NCI-H1694 (cell line): Measurements from ENCODE around the gene TPK1.
"Not testable (repeated sequence)": the region's sequence is repeated elsewhere in the genome, so short reads cannot be mapped to it uniquely, and the experiment has no call there.

Source experiments
- DNase-seq: peaks from one replicate; lab custom pipeline; 2025; lab: John Stamatoyannopoulos, UW

The TPK1 gene

GRCh38 chr7:144777005-144777839, 58.6 kb downstream of the TPK1 start:
- no peak for DNase-seq

GRCh38 chr7:144776447-144776846, 59.4 kb downstream of the TPK1 start:
- DNase-seq: no peak

DNA sequence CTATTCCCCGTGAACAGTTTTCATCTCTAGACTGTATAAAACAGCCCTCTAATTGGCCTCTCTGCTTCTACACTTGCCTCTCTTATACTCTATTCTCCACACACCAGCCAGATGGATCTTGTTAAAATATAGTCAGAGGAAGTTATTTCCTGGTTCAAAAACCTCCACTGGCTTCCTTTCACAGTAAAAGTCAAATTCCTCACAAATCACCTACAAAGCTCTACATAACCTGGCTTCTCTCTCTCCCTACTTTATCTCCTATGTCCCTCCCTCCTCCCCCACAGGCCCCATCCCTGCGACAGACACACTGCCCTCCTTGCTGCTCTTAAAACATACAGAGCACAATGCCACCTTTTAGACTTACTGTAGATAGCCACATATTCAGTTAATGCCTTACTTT, 60.1 kb downstream of the TPK1 start:
- no peak for DNase-seq

- no peak for DNase-seq
These were observed 63.9 kb downstream of the TPK1 start for GRCh38 chr7:144771927-144772326.

DNA sequence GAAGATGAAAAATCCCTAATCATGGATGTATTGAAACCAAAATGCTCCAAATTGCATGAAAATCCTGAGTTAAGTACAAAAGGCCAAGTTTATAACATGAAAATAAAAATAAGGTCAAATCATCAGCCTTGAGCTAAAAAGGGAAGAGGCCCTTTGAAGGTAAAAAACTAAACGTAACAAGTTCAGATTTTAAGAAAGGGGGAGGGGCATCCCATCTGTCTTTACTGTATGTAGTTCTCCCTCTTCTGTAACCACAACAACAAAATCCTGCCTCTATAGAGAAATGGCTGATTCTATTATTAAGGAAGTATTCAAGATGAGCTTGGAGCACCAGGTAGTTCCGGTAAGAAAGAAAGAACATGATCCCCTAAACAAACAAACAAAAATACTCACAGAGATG, 64.7 kb downstream of the TPK1 start:
- DNase-seq: no peak

GRCh38 chr7:144769352-144769751, 66.5 kb downstream of the TPK1 start:
- DNase-seq: no peak

- DNase-seq: no peak
These were observed 67.2 kb downstream of the TPK1 start for GRCh38 chr7:144768633-144769032.

DNA sequence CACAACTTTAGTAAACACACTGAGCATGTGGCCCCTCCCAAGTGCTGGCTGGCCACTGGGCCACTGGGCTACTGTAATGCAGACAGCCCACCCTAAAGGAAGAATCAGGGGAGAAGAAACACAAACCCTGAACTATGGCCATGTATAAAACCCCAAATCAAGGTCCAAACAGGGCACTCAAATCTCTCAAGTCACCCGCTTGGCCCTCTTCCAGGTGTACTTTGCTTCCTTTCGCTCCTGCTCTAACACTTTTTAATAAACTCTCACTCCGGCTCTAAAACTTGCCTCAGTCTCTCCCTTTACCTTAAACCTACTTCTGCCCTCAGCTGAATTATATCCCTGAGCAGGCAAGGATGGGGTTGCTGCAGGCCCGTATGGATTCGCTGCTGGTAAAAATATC, 72.6 kb downstream of the TPK1 start:
- no peak for DNase-seq

DNA sequence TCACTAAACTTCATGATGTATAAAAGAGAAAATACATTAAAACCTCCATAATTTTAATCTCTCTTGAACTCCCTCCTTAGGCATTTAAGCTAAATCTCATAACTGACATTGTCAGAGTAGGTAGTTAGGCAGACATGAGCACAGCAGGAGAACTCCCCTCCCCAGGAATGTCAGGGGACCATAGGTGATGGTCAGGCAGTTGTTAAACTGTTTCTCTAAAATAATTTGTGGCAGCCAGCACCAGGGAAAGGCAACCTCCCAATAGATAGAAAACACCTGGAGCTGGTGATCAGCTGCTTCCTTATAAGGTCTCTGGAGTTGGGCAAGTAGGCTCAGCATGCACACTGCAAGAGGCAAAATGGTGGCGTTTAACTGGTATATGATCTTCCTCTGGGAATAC, 73.0 kb downstream of the TPK1 start:
- DNase-seq: no peak

DNA sequence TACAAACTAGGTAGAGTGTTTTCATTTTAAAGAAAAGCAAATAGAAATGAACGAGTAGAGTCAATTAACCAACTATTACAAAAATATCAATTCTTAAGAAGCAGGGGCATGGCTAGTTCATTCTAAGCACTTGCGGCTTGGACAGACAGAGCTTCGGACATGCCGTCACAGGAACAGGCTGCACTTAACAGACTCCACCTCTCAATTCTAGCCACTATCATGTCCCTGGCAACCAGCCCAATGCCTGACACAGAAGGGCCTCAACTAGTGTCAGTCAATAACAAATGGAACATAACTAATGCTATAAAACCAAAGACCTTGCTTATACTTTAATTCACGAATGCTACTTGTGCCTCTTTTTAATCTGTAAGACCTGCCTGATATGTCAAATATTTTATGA, 74.4 kb downstream of the TPK1 start:
- DNase-seq: no peak

GRCh38 chr7:144759653-144760052, 76.2 kb downstream of the TPK1 start:
- DNase-seq: no peak

DNA sequence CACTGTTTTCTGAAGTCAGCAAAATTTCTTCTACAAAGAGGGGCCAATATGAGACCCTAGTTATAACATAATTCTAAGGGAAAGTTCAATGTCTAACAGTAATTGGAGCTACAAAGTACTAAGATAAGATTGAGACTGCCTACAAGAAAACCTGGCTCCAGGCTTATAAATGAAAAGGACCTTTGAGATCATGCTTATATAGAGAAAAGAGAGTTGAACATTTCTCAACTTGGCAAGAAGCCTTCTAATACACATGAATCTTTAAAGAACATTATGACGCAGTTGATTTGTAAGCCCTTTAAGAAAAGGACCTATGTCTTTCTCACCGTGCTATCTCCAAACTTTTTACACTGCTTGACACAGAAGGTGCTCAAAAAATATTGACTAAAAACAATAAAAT, 87.9 kb downstream of the TPK1 start:
- no peak for DNase-seq

GRCh38 chr7:144738708-144739314, 97.0 kb downstream of the TPK1 start:
- peak; percentile 15 for DNase-seq

DNA sequence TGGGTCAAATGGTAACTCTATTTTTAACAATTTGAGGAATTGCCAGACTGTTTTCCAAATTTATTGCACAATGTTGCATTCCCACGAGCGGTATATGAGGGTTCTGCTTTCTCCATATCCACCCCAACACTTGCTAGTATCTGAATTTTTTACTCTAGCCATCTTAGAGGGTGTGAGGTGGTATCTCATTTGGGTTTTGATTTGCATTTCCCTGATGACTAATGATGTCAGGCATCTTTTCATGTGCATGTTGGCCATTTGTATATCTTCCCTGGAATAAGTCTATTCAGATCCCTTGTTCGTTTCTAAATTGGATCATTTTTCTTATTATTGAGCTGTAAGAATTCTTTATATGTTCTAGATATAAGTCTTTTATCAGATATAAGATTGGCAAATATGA, 97.7 kb downstream of the TPK1 start:
- no peak for DNase-seq

DNA sequence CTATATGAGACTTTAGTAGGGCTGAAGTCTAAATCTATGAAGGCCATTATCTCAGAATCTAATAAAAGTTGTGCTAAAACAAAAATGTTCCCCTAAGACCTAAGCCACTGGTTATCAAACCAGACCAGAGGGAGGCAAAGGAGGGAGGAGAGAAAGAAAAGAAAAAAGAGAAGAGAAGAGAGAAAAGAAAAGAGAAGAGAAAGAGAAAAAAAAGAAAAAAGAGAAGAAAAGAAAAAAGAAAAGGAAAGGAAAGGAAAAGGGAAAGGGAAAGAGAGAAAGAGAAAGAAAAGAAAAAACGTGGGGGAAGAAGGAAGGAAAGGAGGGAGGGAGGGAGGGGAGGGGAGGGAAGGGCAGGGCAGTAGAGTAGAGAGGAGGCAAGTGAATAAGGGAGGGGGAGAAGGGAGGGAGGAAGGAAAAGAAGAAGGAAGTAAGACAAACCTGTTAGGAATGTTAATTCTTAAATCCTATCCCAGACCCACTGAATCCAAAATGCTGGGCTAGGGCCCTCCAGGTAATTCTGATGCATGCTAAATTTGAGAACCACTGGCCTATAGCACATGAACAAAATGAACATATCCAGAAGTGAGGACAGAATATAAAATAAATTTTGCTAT, 98.9 kb downstream of the TPK1 start:
- DNase-seq: no peak

DNA sequence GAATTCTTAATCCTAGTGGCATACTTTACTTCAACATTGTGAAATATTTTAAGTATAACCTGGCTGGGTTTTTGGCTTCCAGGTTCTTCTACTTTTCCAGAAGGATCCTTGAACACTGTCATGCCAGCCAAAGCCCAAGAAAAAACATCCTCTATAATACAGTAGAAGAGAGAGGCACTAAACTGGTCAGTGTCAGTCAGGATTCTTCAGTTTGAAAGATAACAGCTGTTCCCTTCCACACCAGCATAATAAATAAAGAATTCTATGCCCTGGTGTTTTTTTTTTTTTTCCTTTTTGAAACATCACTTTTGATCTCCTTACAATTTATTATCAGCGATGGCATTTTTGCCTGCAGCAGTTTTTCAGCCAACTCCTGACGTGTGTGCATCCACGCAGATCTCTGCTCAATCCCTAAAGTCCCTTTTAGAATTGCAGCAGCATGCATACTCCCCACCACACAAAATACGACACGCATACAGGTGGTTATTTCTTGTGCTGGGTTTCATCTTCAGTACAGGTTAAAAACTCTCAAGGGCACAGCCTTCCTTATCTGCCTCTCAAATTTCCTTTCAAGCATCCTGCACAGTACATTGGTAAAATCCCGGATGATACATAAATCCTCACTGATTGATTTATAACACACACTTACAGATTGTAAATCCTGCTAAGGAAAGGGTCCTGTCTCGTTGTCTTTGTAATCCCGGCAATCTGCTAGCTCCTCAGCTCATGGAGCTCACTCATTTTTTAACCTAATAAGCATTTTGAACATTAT, 100.2 kb downstream of the TPK1 start:
- DNase-seq: no peak

GRCh38 chr7:144731661-144732351, 104.0 kb downstream of the TPK1 start:
- no peak for DNase-seq

GRCh38 chr7:144730224-144730623, 105.6 kb downstream of the TPK1 start:
- DNase-seq: no peak

DNA sequence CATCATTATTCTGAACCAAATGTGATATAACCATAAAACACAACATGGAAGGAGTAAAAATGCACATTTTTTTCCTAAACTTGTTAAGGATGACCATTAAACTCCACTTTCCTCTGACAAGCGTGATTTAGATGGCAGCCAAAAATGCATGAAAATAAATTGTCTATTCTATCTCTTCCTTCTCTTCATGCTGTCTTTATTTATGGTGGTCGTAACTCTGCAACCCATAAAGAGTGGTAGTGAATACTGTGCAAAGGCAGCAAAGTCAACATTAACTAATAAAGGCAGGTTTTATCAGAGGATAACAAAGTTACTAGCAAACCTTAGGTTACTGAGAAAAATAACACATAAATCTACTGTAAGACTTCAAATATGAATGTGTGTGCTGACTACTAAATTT, 106.6 kb downstream of the TPK1 start:
- no peak for DNase-seq

GRCh38 chr7:144728551-144728950, 107.3 kb downstream of the TPK1 start:
- no peak for DNase-seq

GRCh38 chr7:144726840-144727239, 109.0 kb downstream of the TPK1 start:
- DNase-seq: not testable (repeated sequence)

DNA sequence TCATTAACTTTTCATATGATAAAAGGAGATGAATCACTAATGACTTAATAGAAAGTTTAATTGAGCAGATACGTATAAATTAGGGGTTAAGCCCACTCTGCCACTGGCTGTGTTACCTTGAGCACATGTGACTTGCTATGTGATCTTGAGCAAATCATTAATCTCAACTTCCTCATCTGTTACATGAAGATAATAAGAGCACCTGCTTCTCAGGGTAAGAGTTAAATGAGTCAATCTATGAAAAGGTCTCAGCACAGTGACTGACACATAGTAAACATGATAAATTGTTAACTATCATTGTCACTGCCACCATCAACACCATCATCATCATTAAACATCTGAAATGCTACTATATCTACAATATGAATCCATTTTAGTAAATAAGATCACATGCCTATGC, 110.8 kb downstream of the TPK1 start:
- no peak for DNase-seq
